GOT3 (cell line): ENCODE results near the gene UBASH3B.
"Not testable (repeated sequence)": the region's sequence is repeated elsewhere in the genome, so short reads cannot be mapped to it uniquely, and the experiment has no call there.

Experiments
- DNase-seq: peaks from one replicate; lab custom pipeline; 2025; ENCODE audit warnings: mixed read lengths; lab: John Stamatoyannopoulos, UW

Gene UBASH3B

GRCh38 chr11:122852074-122852795, 196.7 kb downstream of the UBASH3B start:
- DNase-seq, result no peak

- DNase-seq, result no peak
Observed at GRCh38 chr11:122852796-122853160, 197.3 kb downstream of the UBASH3B start.

- no peak for DNase-seq
Observed at GRCh38 chr11:122853261-122853660, 197.7 kb downstream of the UBASH3B start.

GRCh38 chr11:122853971-122854446, 198.5 kb downstream of the UBASH3B start:
- no peak for DNase-seq

- no peak for DNase-seq
Observed at GRCh38 chr11:122861631-122862030, 206.1 kb downstream of the UBASH3B start.

- DNase-seq, result no peak
Observed at GRCh38 chr11:122862091-122862490, 206.6 kb downstream of the UBASH3B start.

- not testable (repeated sequence) for DNase-seq
Observed at GRCh38 chr11:122863154-122863553, 207.6 kb downstream of the UBASH3B start.

- DNase-seq, result no peak
Observed at GRCh38 chr11:122863704-122864326, 208.3 kb downstream of the UBASH3B start.
